Astrocyte (in vitro differentiated cells and primary cell): ENCODE data around the gene DPM3. TPM values are rescaled to one million over a fixed set of nuclear protein-coding genes. Genes with fewer than 3 reads are reported as not detected.

Experiments used
- DNase-seq: peaks from one replicate; pipeline ENCODE4 v3.0.0-alpha.2; 2010; ENCODE audit warnings: low read depth
- FAIRE-seq: peaks from 2 replicates; lab custom pipeline; 2011; peaks lifted over from hg19 to GRCh38; lab: Jason Lieb, UNC
- H2AFZ ChIP-seq: 2 replicates; pipeline ENCODE4 v1.6.0; 2012; ENCODE audit warnings: low read depth, low read length, inconsistent platforms
- H3K27ac ChIP-seq: 2 replicates; pipeline ENCODE4 v1.5.1; 2011; ENCODE audit warnings: low read depth, low read length, inconsistent platforms
- H3K27me3 ChIP-seq: 2 replicates; pipeline ENCODE4 v1.6.0; 2011; ENCODE audit warnings: low read length, inconsistent platforms; ENCODE audit not compliant: insufficient read depth
- H3K36me3 ChIP-seq: 2 replicates; pipeline ENCODE4 v1.5.1; 2011; ENCODE audit warnings: low read length, inconsistent platforms; ENCODE audit not compliant: insufficient read depth
- H3K4me1 ChIP-seq: 2 replicates; pipeline ENCODE4 v1.5.1; 2011; ENCODE audit warnings: low read length, inconsistent platforms; ENCODE audit not compliant: insufficient read depth
- H3K4me2 ChIP-seq: 2 replicates; pipeline ENCODE4 v1.6.0; 2012; ENCODE audit warnings: low read length, inconsistent platforms
- H3K4me3 ChIP-seq: 2 replicates; pipeline ENCODE4 v1.5.1; 2011; ENCODE audit warnings: low read depth, mild to moderate bottlenecking, low read length, inconsistent platforms; ENCODE audit not compliant: insufficient read depth
- H3K79me2 ChIP-seq: 2 replicates; pipeline ENCODE4 v1.6.0; 2012; ENCODE audit warnings: mild to moderate bottlenecking, low read length, inconsistent platforms; ENCODE audit not compliant: insufficient read depth
- H3K9ac ChIP-seq: 2 replicates; pipeline ENCODE4 v1.6.0; 2012; ENCODE audit warnings: mild to moderate bottlenecking, low read length, inconsistent platforms
- H3K9me3 ChIP-seq: 2 replicates; pipeline ENCODE4 v1.5.1; 2012; ENCODE audit warnings: low read depth, mild to moderate bottlenecking, low read length, inconsistent platforms; ENCODE audit not compliant: insufficient read depth
- H4K20me1 ChIP-seq: 2 replicates; pipeline ENCODE4 v1.6.0; 2012; ENCODE audit warnings: low read length, inconsistent platforms; ENCODE audit not compliant: insufficient read depth
- H3K27ac Mint-ChIP-seq: one replicate; pipeline ENCODE4 v1.8.0; 2021; ENCODE audit warnings: mild to moderate bottlenecking, mixed read lengths; ENCODE audit not compliant: unreplicated experiment
- H3K27me3 Mint-ChIP-seq: one replicate; pipeline ENCODE4 v1.8.0; 2021; ENCODE audit warnings: low read depth, mixed read lengths; ENCODE audit not compliant: unreplicated experiment
- H3K36me3 Mint-ChIP-seq: one replicate; pipeline ENCODE4 v1.8.0; 2021; ENCODE audit warnings: low read depth, mixed read lengths; ENCODE audit not compliant: unreplicated experiment
- H3K4me1 Mint-ChIP-seq: one replicate; pipeline ENCODE4 v1.8.0; 2021; ENCODE audit warnings: low read depth, mixed read lengths; ENCODE audit not compliant: unreplicated experiment
- H3K4me3 Mint-ChIP-seq: one replicate; pipeline ENCODE4 v1.8.0; 2021; ENCODE audit warnings: mild to moderate bottlenecking, moderate library complexity, mixed read lengths; ENCODE audit not compliant: unreplicated experiment
- H3K9me3 Mint-ChIP-seq: one replicate; pipeline ENCODE4 v1.8.0; 2021; ENCODE audit warnings: mild to moderate bottlenecking, mixed read lengths; ENCODE audit not compliant: unreplicated experiment
- EZH2 ChIP-seq: IDR thresholded peaks from 2 replicates; pipeline ENCODE4 v1.6.1; 2012; ENCODE audit warnings: mild to moderate bottlenecking, low read length, inconsistent platforms; ENCODE audit not compliant: insufficient read depth
- total RNA-seq: library from RNA; stranded (reverse); gene quantifications from 2 replicates; pipeline ENCODE4 v1.2.1, GENCODE V29; 2021
- TF ChIP-seq, protein P1 (sequence below): IDR thresholded peaks from 2 replicates; pipeline ENCODE4 v1.5.1; 2011; ENCODE audit warnings: low read depth, mild to moderate bottlenecking, inconsistent platforms, low read length, moderate library complexity; ENCODE audit not compliant: insufficient read depth

The DPM3 gene
- total RNA-seq, 1 donor from 2014 or later = 31.0 TPM

- peak within 1 kb of the TSS; percentile 99 for H3K9ac ChIP-seq
- H3K4me2 ChIP-seq = peak within 1 kb of the TSS; percentile 99
- peaks cover 22% of the 10 kb centered on the region for H3K4me1 ChIP-seq
- peak within 1 kb of the TSS; percentile 99 for H3K27ac Mint-ChIP-seq
- no peaks in the 10 kb centered on the region for H3K9me3 Mint-ChIP-seq
- H2AFZ ChIP-seq = peak within 1 kb of the TSS; percentile 92
- TF ChIP-seq EZH2 = no peak
- TF ChIP-seq, protein P1, sequence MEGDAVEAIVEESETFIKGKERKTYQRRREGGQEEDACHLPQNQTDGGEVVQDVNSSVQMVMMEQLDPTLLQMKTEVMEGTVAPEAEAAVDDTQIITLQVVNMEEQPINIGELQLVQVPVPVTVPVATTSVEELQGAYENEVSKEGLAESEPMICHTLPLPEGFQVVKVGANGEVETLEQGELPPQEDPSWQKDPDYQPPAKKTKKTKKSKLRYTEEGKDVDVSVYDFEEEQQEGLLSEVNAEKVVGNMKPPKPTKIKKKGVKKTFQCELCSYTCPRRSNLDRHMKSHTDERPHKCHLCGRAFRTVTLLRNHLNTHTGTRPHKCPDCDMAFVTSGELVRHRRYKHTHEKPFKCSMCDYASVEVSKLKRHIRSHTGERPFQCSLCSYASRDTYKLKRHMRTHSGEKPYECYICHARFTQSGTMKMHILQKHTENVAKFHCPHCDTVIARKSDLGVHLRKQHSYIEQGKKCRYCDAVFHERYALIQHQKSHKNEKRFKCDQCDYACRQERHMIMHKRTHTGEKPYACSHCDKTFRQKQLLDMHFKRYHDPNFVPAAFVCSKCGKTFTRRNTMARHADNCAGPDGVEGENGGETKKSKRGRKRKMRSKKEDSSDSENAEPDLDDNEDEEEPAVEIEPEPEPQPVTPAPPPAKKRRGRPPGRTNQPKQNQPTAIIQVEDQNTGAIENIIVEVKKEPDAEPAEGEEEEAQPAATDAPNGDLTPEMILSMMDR = no peak
- H3K36me3 ChIP-seq = peaks cover 3% of the 10 kb centered on the region
- FAIRE-seq (no peak), DNase-seq (peak; percentile 86)
- H3K36me3 Mint-ChIP-seq = peaks cover 10% of the 10 kb centered on the region
- no peaks in the 10 kb centered on the region for H3K27me3 Mint-ChIP-seq
- H3K9me3 ChIP-seq = no peaks in the 10 kb centered on the region
- peaks cover 31% of the 10 kb centered on the region for H3K4me1 Mint-ChIP-seq
- peaks cover 33% of the 10 kb centered on the region for H3K79me2 ChIP-seq
- H3K4me3 Mint-ChIP-seq = peak within 1 kb of the TSS; percentile 92
- H3K27me3 ChIP-seq = no peaks in the 10 kb centered on the region
- H4K20me1 ChIP-seq = peaks cover 10% of the 10 kb centered on the region
- H3K27ac ChIP-seq = peak within 1 kb of the TSS; percentile 100
- peak within 1 kb of the TSS; percentile 85 for H3K4me3 ChIP-seq
Measured at GRCh38 chr1:155135415-155136028, 4.8 kb downstream of the DPM3 start, which contains the start of gene SLC50A1. Gene SLC50A1, plus strand, starts transcription at chr1:155135852. Its CDS starts 60 bp downstream, at chr1:155135912.

DNA sequence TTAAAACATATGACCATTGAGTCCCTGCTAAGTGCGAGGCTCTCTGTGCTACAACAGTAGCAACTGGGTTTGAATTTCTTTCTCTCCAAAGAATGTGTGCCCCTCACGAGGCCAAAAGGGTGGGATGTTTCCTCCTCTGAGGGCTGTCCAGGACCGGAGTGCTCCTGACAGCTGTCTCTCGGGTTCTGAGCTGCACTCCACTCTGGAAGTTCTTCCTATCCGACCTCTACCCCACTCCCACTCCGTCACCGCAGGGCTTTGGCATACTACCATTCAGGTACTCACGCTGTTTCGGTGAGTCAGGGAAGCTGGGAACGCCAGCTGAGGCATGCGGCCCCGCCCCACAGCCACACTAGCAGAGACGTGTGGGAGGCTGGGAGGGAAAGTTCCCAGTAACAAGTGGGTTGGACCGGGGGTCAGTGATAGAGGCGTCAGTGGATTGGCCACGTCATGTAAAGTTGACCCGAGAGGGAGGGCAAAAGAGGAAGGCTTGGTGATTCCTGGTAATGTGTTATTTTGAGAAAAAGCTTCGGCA, 5.4 kb downstream of the DPM3 start:
- peaks cover 24% of the 10 kb centered on the region for H3K4me1 ChIP-seq
- H3K4me3 Mint-ChIP-seq = peak overlapping the region; percentile 92
- no peaks in the 10 kb centered on the region for H3K27me3 Mint-ChIP-seq
- no peaks in the 10 kb centered on the region for H3K9me3 Mint-ChIP-seq
- no peaks in the 10 kb centered on the region for H3K9me3 ChIP-seq
- DNase-seq (peak; percentile 98), FAIRE-seq (no peak)
- peaks cover 32% of the 10 kb centered on the region for H3K4me1 Mint-ChIP-seq
- H3K4me3 ChIP-seq = peak overlapping the region; percentile 85
- H3K27ac ChIP-seq = peak overlapping the region; percentile 100
- H2AFZ ChIP-seq = peak overlapping the region; percentile 83
- TF ChIP-seq, protein P1 = no peak
- TF ChIP-seq EZH2 = no peak
- H4K20me1 ChIP-seq = peaks cover 10% of the 10 kb centered on the region
- peaks cover 30% of the 10 kb centered on the region for H3K79me2 ChIP-seq
- H3K27ac Mint-ChIP-seq = peak overlapping the region; percentile 99
- H3K36me3 Mint-ChIP-seq = peaks cover 10% of the 10 kb centered on the region
- peak overlapping the region; percentile 99 for H3K4me2 ChIP-seq
- H3K9ac ChIP-seq = peak overlapping the region; percentile 99
- H3K27me3 ChIP-seq = no peaks in the 10 kb centered on the region
- peaks cover 3% of the 10 kb centered on the region for H3K36me3 ChIP-seq

GRCh38 chr1:155134322-155134721, 6.0 kb downstream of the DPM3 start:
- Histone ChIP-seq H4K20me1 (peaks cover 10% of the 10 kb centered on the region), H3K9me3 (no peaks in the 10 kb centered on the region), H3K36me3 (peaks cover 3% of the 10 kb centered on the region), H2AFZ (no peak overlapping the region), H3K4me2 (peak overlapping the region; percentile 99), H3K9ac (peak overlapping the region; percentile 99), H3K27ac (peak overlapping the region; percentile 100), H3K79me2 (peaks cover 25% of the 10 kb centered on the region), H3K27me3 (no peaks in the 10 kb centered on the region), H3K4me3 (peak overlapping the region; percentile 85), H3K4me1 (peaks cover 30% of the 10 kb centered on the region)
- Mint-ChIP-seq H3K36me3 (peaks cover 10% of the 10 kb centered on the region), H3K4me1 (peaks cover 38% of the 10 kb centered on the region), H3K9me3 (no peaks in the 10 kb centered on the region), H3K27me3 (no peaks in the 10 kb centered on the region), H3K4me3 (peak overlapping the region; percentile 92), H3K27ac (no peak overlapping the region)
- peak; percentile 32 for TF ChIP-seq EZH2
- TF ChIP-seq, protein P1 = no peak
- no peak for FAIRE-seq
- DNase-seq = no peak
